PFSK-1 (cell line): ENCODE results near the gene LSS.

Experiments
- FOXP2 ChIP-seq: optimal IDR thresholded peaks from 2 replicates; pipeline ENCODE3; 2011; ENCODE audit warnings: borderline replicate concordance, control low read depth, inconsistent platforms; ENCODE audit not compliant: insufficient read depth; ENCODE audit errors: extremely low read length, extremely low read depth
- POLR2AphosphoS5 ChIP-seq: IDR thresholded peaks from 2 replicates; pipeline ENCODE4 v1.6.1; 2012; ENCODE audit warnings: low read depth, mild to moderate bottlenecking, control low read depth, low read length, moderate library complexity
- REST ChIP-seq, 2 experiments: IDR thresholded peaks; 2 replicates each; pipeline versions ENCODE4 v1.6.1 to v1.8.0; 2011 to 2012; ENCODE audit warnings: low read depth in 2 of 2, low read length in 2 of 2, control low read depth in 1 of 2, inconsistent platforms in 1 of 2, mild to moderate bottlenecking in 1 of 2, moderate library complexity in 1 of 2; ENCODE audit not compliant: insufficient read depth in 1 of 2
- SIN3A ChIP-seq: IDR thresholded peaks from 2 replicates; pipeline ENCODE4 v1.6.1; 2012; ENCODE audit warnings: mild to moderate bottlenecking, low read length, moderate library complexity, borderline replicate concordance; ENCODE audit not compliant: insufficient read depth
- TAF1 ChIP-seq: IDR thresholded peaks from 2 replicates; pipeline ENCODE4 v1.6.1; 2012; ENCODE audit warnings: low read length, control low read depth, borderline replicate concordance; ENCODE audit not compliant: insufficient read depth

The LSS gene

GRCh38 chr21:46255758-46256337 lies 27.3 kb upstream of the LSS start:
- TF ChIP-seq TAF1 (no peak), REST (IDR thresholded peaks at IDR 0.05; ENCODE audit: insufficient read depth in 1 of 2, low read depth in 2 of 2, low read length in 2 of 2) (no peak), FOXP2 (no peak), SIN3A (no peak), POLR2AphosphoS5 (no peak)

- no peak for TF ChIP-seq REST (IDR thresholded peaks at IDR 0.05; ENCODE audit: insufficient read depth in 1 of 2, low read depth in 2 of 2, low read length in 2 of 2)
- no peak for TF ChIP-seq TAF1
- TF ChIP-seq SIN3A = no peak
- TF ChIP-seq FOXP2 = no peak
- TF ChIP-seq POLR2AphosphoS5 = no peak
Measured at GRCh38 chr21:46255166-46255565, 26.6 kb upstream of the LSS start.

GRCh38 chr21:46254208-46254975 lies 25.8 kb upstream of the LSS start:
- TF ChIP-seq TAF1 = no peak
- no peak for TF ChIP-seq SIN3A
- TF ChIP-seq POLR2AphosphoS5 = no peak
- TF ChIP-seq FOXP2 = no peak
- no peak for TF ChIP-seq REST (IDR thresholded peaks at IDR 0.05; ENCODE audit: insufficient read depth in 1 of 2, low read depth in 2 of 2, low read length in 2 of 2)

- TF ChIP-seq FOXP2 = no peak
- no peak for TF ChIP-seq POLR2AphosphoS5
- no peak for TF ChIP-seq TAF1
- TF ChIP-seq REST (IDR thresholded peaks at IDR 0.05; ENCODE audit: insufficient read depth in 1 of 2, low read depth in 2 of 2, low read length in 2 of 2) = no peak
- no peak for TF ChIP-seq SIN3A
Measured at GRCh38 chr21:46253610-46254124, 25.1 kb upstream of the LSS start.

GRCh38 chr21:46252840-46253239 lies 24.3 kb upstream of the LSS start:
- TF ChIP-seq FOXP2 (no peak), REST (IDR thresholded peaks at IDR 0.05; ENCODE audit: insufficient read depth in 1 of 2, low read depth in 2 of 2, low read length in 2 of 2) (no peak), TAF1 (no peak), POLR2AphosphoS5 (no peak), SIN3A (no peak)
